Measurements from ENCODE around the gene ITCH. TPM values are rescaled to one million over a fixed set of nuclear protein-coding genes. Genes with fewer than 3 reads are reported as not detected.

The ITCH gene
- total RNA-seq, 5 donors from 2014 or later (not counting 1 experiment from before 2014, with no cell fraction given): 50.5 to 63.6 (median 53.3) TPM

- 91% methylated on average over 8 of the region's 8 CpGs for WGBS (ENCODE audit: insufficient coverage)
- Mint-ChIP-seq H3K4me1 (peaks cover 15 to 34% (median 19%) of the 10 kb centered on the region in 3 donors), H3K36me3 (peaks cover 41% of the 10 kb centered on the region), H3K27ac (no peak overlapping the region), H3K27me3 (no peaks in the 10 kb centered on the region), H3K4me3 (no peak overlapping the region), H3K9me3 (no peaks in the 10 kb centered on the region)
- ChIA-PET POLR2A (no interaction called here), CTCF (interaction anchor here (0.6 to 1.6 kb wide), 5 partner anchors 69 to 783 kb away, joined by 3 to 8 read pairs (median 6); no protein-coding TSS in a partner anchor)
- no peaks in the 10 kb centered on the region for H3K9me3 ChIP-seq
- no peak for ATAC-seq (replicated peaks in 1 of 4)
- no peak overlapping the region for H3K4me3 ChIP-seq (ENCODE audit: control insufficient read depth in 1 of 2, extremely low read depth in 1 of 2, low read length in 1 of 2)
- peaks cover 27 to 76% of the 10 kb centered on the region in 2 donors for H3K36me3 ChIP-seq (ENCODE audit: control insufficient read depth in 2 of 2, extremely low read depth in 1 of 2, insufficient read depth in 1 of 2, low read length in 1 of 2)
- no peak overlapping the region for H3K27ac ChIP-seq (ENCODE audit: low read length)
- no peaks in the 10 kb centered on the region for H3K27me3 ChIP-seq (replicated peaks in 1 of 2; ENCODE audit: control insufficient read depth in 2 of 2, extremely low read depth in 1 of 2, insufficient read depth in 2 of 2, low read length in 1 of 2)
- H3K4me1 ChIP-seq (ENCODE audit: control insufficient read depth in 1 of 2, extremely low read depth in 1 of 2, insufficient read depth in 2 of 2, low read length in 2 of 2): peaks cover 0 to 26% of the 10 kb centered on the region in 2 experiments
- no peak for DNase-seq
Observed at GRCh38 chr20:34537651-34538050, 174.6 kb downstream of the ITCH start.

GRCh38 chr20:34538671-34539123, 175.6 kb downstream of the ITCH start:
- H3K9me3 ChIP-seq: no peaks in the 10 kb centered on the region
- H3K4me1 ChIP-seq (ENCODE audit: control insufficient read depth in 1 of 2, extremely low read depth in 1 of 2, insufficient read depth in 2 of 2, low read length in 2 of 2): peaks cover 0 to 30% of the 10 kb centered on the region in 2 experiments
- ChIA-PET CTCF (interaction anchor here (0.6 to 1.3 kb wide), 7 partner anchors 11 to 348 kb away, joined by 3 to 7 read pairs (median 3); no protein-coding TSS in a partner anchor), POLR2A (no interaction called here)
- peaks cover 27 to 68% of the 10 kb centered on the region in 2 donors for H3K36me3 ChIP-seq (ENCODE audit: control insufficient read depth in 2 of 2, extremely low read depth in 1 of 2, insufficient read depth in 1 of 2, low read length in 1 of 2)
- peaks cover 41% of the 10 kb centered on the region for H3K36me3 Mint-ChIP-seq
- H3K27me3 Mint-ChIP-seq: no peaks in the 10 kb centered on the region
- H3K4me3 Mint-ChIP-seq: no peak overlapping the region
- peak overlapping the region in 1 of 2 donors; percentile 11 for H3K27ac Mint-ChIP-seq
- DNase-seq (peak in 21 of 35 experiments; percentile 16 to 68 (median 42)), ATAC-seq (replicated peaks in 1 of 4) (peak; percentile 41 to 66 (median 50))
- no peaks in the 10 kb centered on the region for H3K9me3 Mint-ChIP-seq
- H3K4me1 Mint-ChIP-seq: peaks cover 16 to 38% (median 21%) of the 10 kb centered on the region in 3 donors
- no peak overlapping the region for H3K4me3 ChIP-seq (ENCODE audit: control insufficient read depth in 1 of 2, extremely low read depth in 1 of 2, low read length in 1 of 2)
- 18% methylated on average over 2 of the region's 5 CpGs for WGBS (ENCODE audit: insufficient coverage)
- no peak overlapping the region for H3K27ac ChIP-seq (ENCODE audit: low read length)
- no peaks in the 10 kb centered on the region for H3K27me3 ChIP-seq (replicated peaks in 1 of 2; ENCODE audit: control insufficient read depth in 2 of 2, extremely low read depth in 1 of 2, insufficient read depth in 2 of 2, low read length in 1 of 2)

- ChIA-PET POLR2A (no interaction called here), CTCF (interaction anchor here (0.6 to 1.3 kb wide), 7 partner anchors 16 to 229 kb away, joined by 3 to 7 read pairs (median 3); partner anchors contain the start of gene ITCH (in 1 of the 2))
- Mint-ChIP-seq H3K27ac (peak overlapping the region in 1 of 2 donors; percentile 64), H3K4me1 (peaks cover 27 to 49% (median 31%) of the 10 kb centered on the region in 3 donors), H3K9me3 (no peaks in the 10 kb centered on the region), H3K27me3 (no peaks in the 10 kb centered on the region), H3K4me3 (no peak overlapping the region), H3K36me3 (peaks cover 34% of the 10 kb centered on the region)
- Histone ChIP-seq H3K36me3 (ENCODE audit: control insufficient read depth in 2 of 2, extremely low read depth in 1 of 2, insufficient read depth in 1 of 2, low read length in 1 of 2) (peaks cover 22 to 57% of the 10 kb centered on the region in 2 donors), H3K4me3 (ENCODE audit: control insufficient read depth in 1 of 2, extremely low read depth in 1 of 2, low read length in 1 of 2) (no peak overlapping the region), H3K27ac (ENCODE audit: low read length) (no peak overlapping the region), H3K9me3 (no peaks in the 10 kb centered on the region), H3K4me1 (ENCODE audit: control insufficient read depth in 1 of 2, extremely low read depth in 1 of 2, insufficient read depth in 2 of 2, low read length in 2 of 2) (peaks cover 0 to 37% of the 10 kb centered on the region in 2 experiments), H3K27me3 (replicated peaks in 1 of 2; ENCODE audit: control insufficient read depth in 2 of 2, extremely low read depth in 1 of 2, insufficient read depth in 2 of 2, low read length in 1 of 2) (no peaks in the 10 kb centered on the region)
- no CpG with 5 or more reads among the region's 8 CpGs for WGBS (ENCODE audit: insufficient coverage)
- no peak for ATAC-seq (replicated peaks in 1 of 4)
- DNase-seq: no peak
Observed at GRCh38 chr20:34539756-34540155, 176.7 kb downstream of the ITCH start.

- DNase-seq (peak in 1 of 35 experiments; percentile 20), ATAC-seq (replicated peaks in 1 of 4) (no peak)
- POLR2A ChIA-PET: interaction anchor here in 1 of 2 donors (0.6 kb wide), 1 partner anchor 136 kb away, joined by 4 read pairs; the partner anchor contains the start of gene PIGU
- H3K27me3 ChIP-seq (replicated peaks in 1 of 2; ENCODE audit: control insufficient read depth in 2 of 2, extremely low read depth in 1 of 2, insufficient read depth in 2 of 2, low read length in 1 of 2): no peaks in the 10 kb centered on the region
- 65% methylated on average over 6 of the region's 15 CpGs for WGBS (ENCODE audit: insufficient coverage)
- peaks cover 18 to 48% of the 10 kb centered on the region in 2 donors for H3K36me3 ChIP-seq (ENCODE audit: control insufficient read depth in 2 of 2, extremely low read depth in 1 of 2, insufficient read depth in 1 of 2, low read length in 1 of 2)
- Mint-ChIP-seq H3K36me3 (peaks cover 27% of the 10 kb centered on the region), H3K4me1 (peaks cover 28 to 50% (median 32%) of the 10 kb centered on the region in 3 donors), H3K27me3 (no peaks in the 10 kb centered on the region), H3K9me3 (no peaks in the 10 kb centered on the region), H3K27ac (peak overlapping the region; percentile 88 to 91), H3K4me3 (no peak overlapping the region)
- peak overlapping the region; percentile 83 for H3K27ac ChIP-seq (ENCODE audit: low read length)
- no peak overlapping the region for H3K4me3 ChIP-seq (ENCODE audit: control insufficient read depth in 1 of 2, extremely low read depth in 1 of 2, low read length in 1 of 2)
- H3K4me1 ChIP-seq (ENCODE audit: control insufficient read depth in 1 of 2, extremely low read depth in 1 of 2, insufficient read depth in 2 of 2, low read length in 2 of 2): peaks cover 0 to 39% of the 10 kb centered on the region in 2 experiments
- CTCF ChIA-PET: interaction anchor here (0.6 to 1.3 kb wide), 3 partner anchors 10 to 228 kb away, joined by 3 to 7 read pairs (median 3); no protein-coding TSS in a partner anchor
- no peaks in the 10 kb centered on the region for H3K9me3 ChIP-seq
Observed at GRCh38 chr20:34540596-34541263, 177.7 kb downstream of the ITCH start.

- H3K27me3 Mint-ChIP-seq: no peaks in the 10 kb centered on the region
- no peaks in the 10 kb centered on the region for H3K9me3 Mint-ChIP-seq
- peak in 2 of 35 experiments; percentile 12 to 70 for DNase-seq
- Histone ChIP-seq H3K27ac (ENCODE audit: low read length) (peak overlapping the region; percentile 83), H3K4me3 (ENCODE audit: control insufficient read depth in 1 of 2, extremely low read depth in 1 of 2, low read length in 1 of 2) (no peak overlapping the region), H3K27me3 (replicated peaks in 1 of 2; ENCODE audit: control insufficient read depth in 2 of 2, extremely low read depth in 1 of 2, insufficient read depth in 2 of 2, low read length in 1 of 2) (no peaks in the 10 kb centered on the region), H3K36me3 (ENCODE audit: control insufficient read depth in 2 of 2, extremely low read depth in 1 of 2, insufficient read depth in 1 of 2, low read length in 1 of 2) (peaks cover 14 to 42% of the 10 kb centered on the region in 2 donors), H3K9me3 (no peaks in the 10 kb centered on the region), H3K4me1 (ENCODE audit: control insufficient read depth in 1 of 2, extremely low read depth in 1 of 2, insufficient read depth in 2 of 2, low read length in 2 of 2) (peaks cover 0 to 39% of the 10 kb centered on the region in 2 experiments)
- ATAC-seq (replicated peaks in 1 of 4): peak in 2 of 4 experiments; percentile 20 to 74
- peaks cover 25% of the 10 kb centered on the region for H3K36me3 Mint-ChIP-seq
- ChIA-PET POLR2A (no interaction called here), CTCF (interaction anchor here in 1 of 2 donors (0.6 kb wide), 1 partner anchor 10 kb away, joined by 3 read pairs; no protein-coding TSS in a partner anchor)
- H3K27ac Mint-ChIP-seq: peak overlapping the region; percentile 88 to 91
- peaks cover 28 to 50% (median 32%) of the 10 kb centered on the region in 3 donors for H3K4me1 Mint-ChIP-seq
- peak overlapping the region in 1 of 3 donors; percentile 17 for H3K4me3 Mint-ChIP-seq
- 74% methylated on average over 3 of the region's 13 CpGs for WGBS (ENCODE audit: insufficient coverage)
Observed at GRCh38 chr20:34541264-34541901, 178.3 kb downstream of the ITCH start.

GRCh38 chr20:34541917-34542316, 178.8 kb downstream of the ITCH start:
- H3K27ac Mint-ChIP-seq: peak overlapping the region; percentile 55 to 88
- Histone ChIP-seq H3K4me3 (ENCODE audit: control insufficient read depth in 1 of 2, extremely low read depth in 1 of 2, low read length in 1 of 2) (no peak overlapping the region), H3K4me1 (ENCODE audit: control insufficient read depth in 1 of 2, extremely low read depth in 1 of 2, insufficient read depth in 2 of 2, low read length in 2 of 2) (peaks cover 0 to 39% of the 10 kb centered on the region in 2 experiments), H3K9me3 (no peaks in the 10 kb centered on the region), H3K27me3 (replicated peaks in 1 of 2; ENCODE audit: control insufficient read depth in 2 of 2, extremely low read depth in 1 of 2, insufficient read depth in 2 of 2, low read length in 1 of 2) (no peaks in the 10 kb centered on the region), H3K36me3 (ENCODE audit: control insufficient read depth in 2 of 2, extremely low read depth in 1 of 2, insufficient read depth in 1 of 2, low read length in 1 of 2) (peaks cover 14 to 38% of the 10 kb centered on the region in 2 donors), H3K27ac (ENCODE audit: low read length) (peak overlapping the region; percentile 83)
- ChIA-PET CTCF (interaction anchor here in 1 of 2 donors (0.7 kb wide), 1 partner anchor 1983 kb away, joined by 3 read pairs; no protein-coding TSS in a partner anchor), POLR2A (no interaction called here)
- H3K36me3 Mint-ChIP-seq: peaks cover 22% of the 10 kb centered on the region
- no peak for ATAC-seq (replicated peaks in 1 of 4)
- WGBS (ENCODE audit: insufficient coverage): 84% methylated on average over 4 of the region's 16 CpGs
- peaks cover 28 to 50% (median 32%) of the 10 kb centered on the region in 3 donors for H3K4me1 Mint-ChIP-seq
- no peaks in the 10 kb centered on the region for H3K27me3 Mint-ChIP-seq
- no peak overlapping the region for H3K4me3 Mint-ChIP-seq
- DNase-seq: no peak
- no peaks in the 10 kb centered on the region for H3K9me3 Mint-ChIP-seq
